ENCODE data around the gene ABR.
"Not testable (repeated sequence)": the region's sequence is repeated elsewhere in the genome, so short reads cannot be mapped to it uniquely, and the experiment has no call there.

The ABR gene

DNA sequence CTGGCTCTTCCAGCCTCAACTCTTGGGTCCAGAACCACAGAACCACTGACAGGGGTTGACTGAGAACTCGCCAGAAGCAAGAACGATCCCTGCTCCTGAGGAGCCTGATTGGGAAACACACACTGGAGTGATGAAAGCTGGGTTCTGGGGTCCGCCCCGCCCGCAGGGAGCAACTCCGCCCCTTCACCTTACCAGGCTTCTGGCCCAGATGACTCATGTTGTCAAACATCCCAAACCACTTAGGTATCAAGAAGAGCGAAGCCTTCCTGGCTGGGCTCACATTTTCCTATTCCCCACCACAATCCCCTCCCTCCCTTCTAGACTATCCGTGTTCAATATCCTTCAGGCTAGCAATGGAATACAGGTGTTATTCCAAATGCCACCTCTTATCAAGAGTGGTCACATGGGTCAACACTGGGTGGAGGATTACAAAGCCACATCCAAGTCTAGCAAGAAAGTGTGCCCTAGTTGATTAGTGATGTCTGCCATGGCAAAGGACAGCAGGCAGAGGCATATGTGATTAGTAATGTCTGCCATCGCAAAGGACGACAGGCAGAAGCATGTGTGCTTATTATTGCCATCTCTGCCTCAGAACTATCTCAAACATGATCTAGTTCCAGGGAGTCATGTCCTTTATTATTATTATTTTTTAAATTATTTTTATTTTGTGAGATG, 112.4 kb downstream of the ABR start:
- no peak for DNase-seq

DNA sequence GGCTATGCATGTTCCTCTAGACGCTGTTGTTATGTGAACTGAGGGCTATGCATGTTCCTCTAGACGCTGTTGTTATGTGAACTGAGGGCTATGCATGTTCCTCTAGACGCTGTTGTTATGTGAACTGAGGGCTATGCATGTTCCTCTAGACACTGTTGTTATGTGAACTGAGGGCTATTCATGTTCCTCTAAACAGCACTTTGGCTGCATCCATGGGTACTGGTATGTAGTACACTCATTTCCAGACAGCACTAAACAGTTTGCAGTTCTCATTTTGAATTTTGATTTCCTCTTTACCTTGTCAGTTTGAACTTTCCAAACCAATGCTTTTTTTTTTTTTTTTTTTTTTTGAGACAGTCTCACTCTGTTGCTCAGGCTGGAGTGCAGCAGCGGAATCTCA, 114.4 kb downstream of the ABR start:
- not testable (repeated sequence) for DNase-seq

DNA sequence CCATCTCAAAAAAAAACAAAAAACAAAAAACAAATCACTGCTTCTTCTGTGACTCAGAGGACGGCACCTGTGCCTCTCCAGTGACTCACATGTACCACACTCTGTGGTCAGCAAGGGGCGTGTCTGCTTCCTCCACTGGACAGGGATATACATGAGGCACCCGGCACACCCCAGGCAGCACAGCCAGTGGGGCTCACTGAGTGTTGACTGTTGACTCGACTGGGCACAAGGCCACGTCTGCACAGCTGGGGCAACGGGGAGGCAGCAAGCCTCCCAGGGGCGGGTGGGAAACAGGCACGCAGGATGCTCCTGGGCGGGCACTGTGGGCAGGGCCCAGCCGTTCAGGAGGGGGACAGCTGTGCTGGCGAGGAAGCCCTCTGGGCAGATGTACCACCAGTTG, 118.8 kb downstream of the ABR start:
- no peak for DNase-seq

DNA sequence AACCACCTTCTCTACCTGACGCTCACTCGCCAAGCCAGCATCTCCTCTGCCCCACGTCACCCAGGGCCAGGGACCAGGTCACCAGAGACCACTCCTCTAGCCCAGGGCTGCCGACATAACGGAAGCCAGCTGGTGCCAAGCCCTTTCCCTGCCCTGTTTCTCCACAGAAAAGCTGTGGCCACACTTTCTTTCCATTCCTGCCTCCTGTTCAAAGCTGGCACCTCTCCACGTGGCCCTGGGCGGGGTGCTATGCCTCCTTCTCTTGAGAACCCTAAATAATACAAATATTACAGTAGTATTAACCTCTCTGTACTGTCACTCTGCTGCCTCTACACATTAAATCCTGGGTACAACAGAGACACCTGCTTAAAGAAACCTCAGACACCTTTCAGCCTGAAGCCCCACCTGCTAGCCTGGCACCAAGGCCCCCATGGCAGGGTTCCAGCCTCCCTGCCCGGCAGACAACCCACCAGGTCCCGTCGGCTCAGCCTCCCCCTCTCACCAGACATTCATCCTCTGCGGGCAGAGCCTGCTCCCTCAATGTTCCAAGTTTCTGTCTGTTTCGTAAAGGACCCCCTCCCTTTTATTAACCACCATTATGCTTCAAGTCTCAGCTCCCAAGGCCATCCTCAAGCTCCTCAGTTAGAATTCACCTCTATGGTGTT, 120.5 kb downstream of the ABR start:
- DNase-seq: no peak

DNA sequence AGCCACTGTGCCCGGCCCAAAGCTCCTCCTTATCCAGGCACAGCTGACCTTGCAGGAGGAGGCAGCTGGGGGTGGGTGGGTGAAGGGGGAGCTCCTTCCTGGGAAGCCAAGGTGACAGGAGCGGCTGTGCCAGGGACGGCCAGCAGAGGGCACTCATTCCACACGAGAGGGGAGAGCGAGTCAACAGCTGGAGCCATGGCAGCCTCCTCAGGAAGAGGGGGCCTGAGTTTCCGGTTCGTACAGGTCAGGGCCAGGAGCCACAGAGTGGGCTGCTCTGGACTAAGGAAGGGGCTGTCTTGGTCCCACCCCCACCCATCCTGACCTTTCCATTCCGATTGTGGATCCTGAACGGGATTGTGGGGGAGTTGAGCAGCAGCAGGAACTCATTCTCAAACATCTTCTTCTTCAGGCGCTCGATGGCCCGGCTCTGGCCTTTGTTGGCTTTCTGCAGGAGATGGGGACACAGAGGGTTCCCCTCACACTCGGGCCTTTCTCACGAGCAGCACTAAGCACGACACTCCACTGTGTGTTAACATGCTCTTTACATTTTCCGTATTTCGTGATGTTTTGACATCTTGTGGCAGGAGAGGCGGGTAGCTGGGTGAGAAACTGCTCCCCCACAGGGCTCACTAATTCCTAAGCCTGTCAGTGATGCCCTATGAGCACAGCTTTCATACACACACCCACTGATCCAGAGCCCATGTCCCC, 121.2 kb downstream of the ABR start:
- peak; percentile 73 for DNase-seq

DNA sequence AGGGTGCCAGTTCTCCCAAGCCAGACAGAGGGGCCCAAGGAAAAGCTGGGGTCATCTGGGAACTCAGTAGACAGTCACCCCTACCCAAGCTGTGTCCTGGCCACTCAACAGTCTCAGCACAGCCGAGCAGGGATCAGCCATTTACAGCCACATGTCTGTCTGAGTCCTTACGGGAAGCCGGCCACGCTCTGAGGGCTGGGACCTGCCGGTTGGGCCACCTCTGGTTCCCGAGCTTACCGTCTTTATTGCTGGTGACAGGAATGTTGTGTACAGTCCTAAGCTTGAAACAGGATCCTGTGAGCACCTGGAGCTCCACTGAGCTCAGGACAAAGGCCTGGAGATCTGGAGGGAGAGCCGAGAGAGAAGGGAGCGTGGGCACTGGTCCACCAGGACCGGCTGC, 123.0 kb downstream of the ABR start:
- DNase-seq: no peak

DNA sequence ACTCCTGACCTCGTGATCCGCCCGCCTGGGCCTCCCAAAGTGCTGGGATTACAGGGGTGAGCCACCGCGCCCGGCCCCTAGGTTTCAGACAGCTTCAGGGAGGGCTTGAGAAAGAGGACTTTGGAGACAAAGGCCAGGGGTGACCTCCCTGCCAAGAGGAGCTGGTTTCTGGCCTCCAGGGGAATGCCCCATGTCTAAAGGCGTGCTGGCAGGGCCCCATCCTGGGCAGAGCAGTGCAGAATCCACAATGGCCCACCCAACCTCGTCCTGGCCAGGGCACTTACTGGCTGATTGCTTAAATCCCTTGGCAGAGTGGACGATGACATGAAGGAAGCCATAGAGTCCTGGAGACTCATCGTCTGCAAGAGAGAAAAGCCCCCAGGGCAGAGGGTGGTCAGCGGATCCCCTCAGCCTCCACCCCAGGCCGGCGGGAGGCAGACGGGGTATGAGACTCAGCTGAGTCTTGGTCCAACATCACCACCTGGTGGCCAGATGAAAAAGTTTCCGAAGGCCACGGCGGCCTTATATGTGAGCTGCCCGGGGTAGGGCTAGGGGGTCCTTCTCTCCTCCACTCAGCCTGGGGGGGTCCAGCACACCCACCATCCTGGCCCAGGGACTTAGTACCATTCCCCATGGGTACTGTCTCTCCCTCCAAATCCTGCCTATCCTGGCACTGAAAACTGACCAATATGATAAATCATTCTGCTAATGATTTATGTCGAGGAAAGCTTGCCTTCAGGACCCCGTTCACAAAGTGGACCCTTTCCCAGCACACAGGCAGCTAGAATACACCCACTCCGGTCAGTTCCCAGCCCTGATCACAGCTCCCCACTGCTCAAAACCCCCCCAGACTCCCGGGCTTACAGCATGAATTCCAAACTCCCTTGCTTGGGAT, 123.8 kb downstream of the ABR start:
- DNase-seq: peak; percentile 73

DNA sequence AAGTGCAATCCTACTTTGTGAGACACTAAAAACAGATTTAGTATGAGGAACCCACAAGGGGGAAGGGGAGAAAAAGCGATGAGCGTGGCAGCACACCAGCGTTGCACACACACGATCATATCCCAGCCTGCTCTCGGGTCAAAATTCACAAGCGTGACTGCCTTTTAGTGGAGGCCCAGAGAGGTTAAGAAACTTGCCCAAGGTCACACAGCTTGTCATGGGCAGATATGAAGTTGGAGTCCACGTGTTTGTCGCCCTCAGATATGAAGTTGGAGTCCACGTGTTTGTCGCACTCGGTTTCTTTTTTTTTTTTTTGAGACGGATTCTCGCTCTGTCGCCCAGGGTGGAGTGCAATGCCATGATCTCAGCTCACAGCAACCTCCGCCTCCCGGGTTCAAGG, 124.5 kb downstream of the ABR start:
- DNase-seq: no peak

DNA sequence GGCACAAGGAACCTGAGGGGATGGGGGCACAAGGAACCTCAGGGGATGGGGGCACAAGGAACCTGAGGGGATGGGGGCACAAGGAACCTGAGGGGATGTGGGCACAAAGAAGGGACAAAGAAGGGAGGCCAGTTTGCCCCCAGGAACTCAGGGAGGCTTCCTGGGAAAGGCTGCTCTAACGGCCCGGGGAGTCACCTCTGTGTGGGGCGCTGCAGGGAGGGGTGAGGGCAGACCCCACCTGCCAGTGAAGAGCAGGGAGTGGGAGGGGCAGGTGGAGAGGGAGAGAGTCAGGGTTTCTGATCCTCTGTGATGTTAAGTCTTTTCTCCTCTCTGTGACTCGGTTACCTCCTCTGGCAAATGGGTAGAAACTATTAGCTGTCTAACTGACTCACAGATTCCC, 125.1 kb downstream of the ABR start:
- DNase-seq: no peak

DNA sequence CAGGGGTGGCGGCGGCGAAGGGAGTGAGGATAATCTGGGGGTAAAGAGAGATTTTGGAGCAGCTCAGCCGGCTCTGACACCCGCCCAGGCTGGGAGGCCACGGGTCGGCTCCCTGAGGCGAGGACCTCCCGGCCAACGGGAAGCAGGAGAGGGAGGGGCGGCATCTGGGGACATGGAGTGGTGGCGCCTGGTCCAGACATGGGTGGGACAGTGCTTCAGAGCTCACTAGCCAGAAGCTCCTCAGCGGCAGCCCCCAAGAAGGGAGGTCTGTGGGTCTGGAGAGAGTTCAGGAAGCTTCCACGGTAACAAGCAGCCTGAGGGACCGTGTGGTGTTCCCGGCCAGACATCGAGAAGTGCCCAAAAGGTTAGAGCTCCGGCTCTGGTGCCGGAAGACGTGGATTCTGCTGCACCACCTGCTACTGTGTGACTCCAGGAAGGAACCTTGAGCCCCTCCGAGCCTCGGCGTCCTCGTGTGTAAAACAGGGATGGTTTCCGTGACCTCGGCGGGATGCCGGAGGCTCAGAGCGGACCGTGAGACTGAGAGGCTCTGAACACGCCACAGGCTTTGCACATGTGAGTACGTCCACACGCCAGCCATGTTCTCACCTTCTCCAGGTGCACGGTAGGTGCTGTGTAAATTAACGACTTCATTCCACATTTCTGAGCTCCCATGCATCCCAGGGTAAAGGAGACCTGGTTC, 126.0 kb downstream of the ABR start:
- no peak for DNase-seq

DNA sequence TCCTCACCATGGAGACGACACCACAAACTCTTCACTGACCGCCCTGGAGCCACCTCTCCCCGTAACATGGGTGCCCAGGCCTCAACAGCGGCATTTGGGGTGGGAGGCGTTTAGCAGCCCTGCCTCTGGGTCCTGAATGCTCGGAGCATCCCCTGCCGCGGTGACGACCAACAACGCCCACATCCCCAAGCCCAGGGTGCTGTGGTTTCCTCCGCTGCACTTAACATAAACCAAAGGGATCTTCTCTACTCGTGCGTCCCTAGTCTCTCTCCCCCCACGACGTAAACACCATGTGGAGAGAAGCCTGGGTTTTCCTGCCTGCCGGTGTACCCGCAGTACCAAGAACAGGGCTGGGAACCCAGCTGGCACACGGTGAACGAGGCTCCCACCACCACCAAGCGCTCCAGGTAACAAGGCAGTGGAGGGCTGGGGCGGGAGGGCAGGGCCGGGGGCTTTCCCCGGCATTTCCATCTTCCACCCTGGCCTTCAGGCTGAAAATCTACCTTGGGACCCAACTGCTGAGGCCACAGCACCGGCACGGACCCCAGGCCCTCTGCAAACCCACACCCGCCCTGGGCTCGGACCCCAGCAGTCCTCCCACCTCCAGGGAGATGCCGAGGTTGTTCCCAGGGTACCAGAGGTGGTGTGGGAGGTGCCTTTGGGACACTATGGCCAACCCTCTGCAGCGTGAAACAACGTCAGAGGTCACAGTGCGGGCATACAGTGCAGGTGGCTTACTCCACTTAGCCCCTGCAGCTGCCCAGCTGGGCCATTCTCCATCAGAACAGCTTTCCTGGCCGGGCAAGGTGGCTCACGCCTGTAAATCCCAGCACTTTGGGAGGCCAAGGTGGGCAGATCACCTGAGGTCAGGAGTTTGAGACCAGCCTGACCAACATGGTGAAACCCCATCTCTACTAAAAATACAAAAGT, 128.5 kb downstream of the ABR start:
- DNase-seq: no peak

DNA sequence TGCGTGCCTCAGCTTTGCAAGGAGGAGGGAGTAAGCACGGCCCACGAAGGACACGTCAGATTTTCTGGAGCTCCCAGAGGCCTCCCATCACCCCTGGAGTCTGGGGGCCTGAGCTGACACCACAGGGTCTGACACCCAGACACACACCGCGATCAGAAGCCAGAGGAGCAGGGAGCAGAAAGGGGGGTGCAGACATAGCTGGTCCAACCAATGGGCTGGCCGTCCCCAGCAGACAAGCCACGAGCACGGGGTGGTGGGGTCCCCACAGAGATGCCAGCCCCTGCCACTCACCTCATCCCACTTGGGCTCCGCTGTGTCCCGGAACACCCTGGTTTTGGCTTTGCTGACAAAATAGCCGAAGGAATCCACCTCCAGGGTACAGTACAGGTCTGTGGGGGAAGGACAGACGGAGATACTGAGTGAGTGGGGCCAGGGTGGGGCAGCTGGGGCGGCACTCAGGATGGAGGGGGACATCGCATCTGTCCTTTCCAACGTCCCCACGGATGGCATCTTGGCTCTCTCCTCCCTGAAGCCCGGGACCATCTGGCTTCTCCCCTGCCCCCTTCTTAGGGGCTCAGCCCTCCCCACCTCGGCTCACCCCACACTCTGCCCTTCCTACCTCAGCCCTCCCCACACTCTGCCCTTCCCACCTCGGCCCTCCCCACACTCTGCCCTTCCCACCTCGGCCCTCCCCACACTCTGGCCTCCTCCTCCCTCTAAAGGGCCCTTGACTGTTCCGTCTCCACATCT, 129.4 kb downstream of the ABR start:
- DNase-seq: no peak

DNA sequence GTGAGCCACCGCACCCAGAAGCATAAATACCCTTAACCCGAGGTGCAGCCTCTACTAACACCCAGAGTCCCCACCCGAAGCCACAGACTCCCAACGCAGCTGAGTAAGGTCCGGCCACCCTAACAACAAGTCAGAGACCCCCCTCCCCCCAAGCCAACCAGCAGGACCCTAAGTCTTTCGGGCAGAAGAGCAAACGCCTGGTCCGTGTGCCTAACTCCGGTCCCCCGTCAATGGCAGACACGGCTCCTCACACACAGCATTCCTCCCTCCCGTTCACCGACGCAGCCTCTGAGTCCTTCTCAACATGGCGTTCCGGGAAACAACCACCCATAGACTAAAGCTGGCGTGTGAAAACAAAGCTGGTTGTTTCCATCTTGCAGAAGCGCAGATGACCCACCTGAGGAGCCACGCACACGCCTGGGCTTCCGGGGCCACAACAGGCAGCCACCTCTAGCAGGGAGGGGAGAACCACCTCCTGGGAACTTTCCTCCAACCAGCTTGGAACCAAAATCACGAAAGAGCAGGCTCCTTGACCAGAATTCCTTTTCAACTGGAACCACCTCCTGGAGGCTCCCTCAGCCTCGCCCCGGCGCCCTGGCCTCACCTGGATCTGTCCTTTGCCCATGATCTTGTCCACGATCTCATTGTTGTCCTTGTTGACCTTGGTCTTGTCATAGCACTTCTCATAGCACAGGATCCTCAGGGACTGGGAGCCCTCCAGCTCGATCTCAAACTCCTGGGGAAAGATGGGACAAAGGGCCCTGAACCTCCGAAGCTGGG, 130.1 kb downstream of the ABR start:
- DNase-seq: no peak

DNA sequence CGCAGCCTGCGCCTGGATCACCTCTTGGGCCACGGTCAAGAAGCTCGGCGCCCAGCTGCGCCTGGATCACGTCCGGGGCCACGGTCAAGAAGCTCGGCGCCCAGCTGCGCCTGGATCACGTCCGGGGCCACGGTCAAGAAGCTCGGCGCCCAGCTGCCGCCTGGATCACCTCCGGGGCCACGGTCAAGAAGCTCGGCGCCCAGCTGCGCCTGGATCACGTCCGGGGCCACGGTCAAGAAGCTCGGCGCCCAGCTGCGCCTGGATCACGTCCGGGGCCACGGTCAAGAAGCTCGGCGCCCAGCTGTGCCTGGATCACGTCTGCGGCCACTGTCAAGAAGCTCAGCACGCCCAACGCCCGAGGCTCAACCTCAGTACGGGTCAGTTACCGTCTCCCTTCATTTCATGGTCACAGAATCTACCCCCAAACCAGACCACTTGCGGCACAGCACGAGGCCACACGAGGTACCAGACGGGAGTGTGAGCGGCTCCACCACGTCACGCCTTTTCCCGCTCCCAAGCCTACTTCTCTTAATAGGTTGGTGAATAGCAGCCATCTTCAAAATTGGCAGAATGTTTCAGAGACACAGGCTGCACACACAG, 131.2 kb downstream of the ABR start:
- DNase-seq: not testable (repeated sequence)

DNA sequence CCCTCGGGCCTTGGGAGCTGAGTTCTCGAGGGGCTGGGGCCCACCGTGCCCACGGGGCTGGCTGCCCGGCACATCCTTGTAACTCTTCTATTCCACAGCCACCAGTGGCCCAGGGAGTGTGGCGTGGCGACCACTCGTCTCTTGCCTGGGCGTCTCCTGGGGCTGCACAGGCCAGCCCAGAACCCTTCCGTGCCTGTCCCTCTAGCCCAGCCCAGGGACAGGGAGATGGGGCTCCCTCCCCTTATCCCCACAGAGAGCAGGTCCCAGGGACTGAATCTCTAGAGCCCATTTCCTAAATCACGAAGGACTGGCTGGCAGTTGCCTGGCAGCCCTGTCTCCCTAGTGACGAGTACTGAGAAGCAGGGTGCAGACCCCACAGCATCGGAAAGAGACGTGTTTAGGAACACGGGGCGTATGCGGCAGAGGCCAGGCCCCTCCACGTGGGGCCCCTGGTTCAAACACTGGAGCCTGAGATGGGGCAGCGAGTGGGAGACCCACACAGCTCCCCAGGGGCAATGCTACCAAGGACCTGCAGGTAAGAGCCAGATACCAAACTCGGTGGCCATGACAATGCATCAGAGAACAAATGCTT, 131.8 kb downstream of the ABR start:
- no peak for DNase-seq

DNA sequence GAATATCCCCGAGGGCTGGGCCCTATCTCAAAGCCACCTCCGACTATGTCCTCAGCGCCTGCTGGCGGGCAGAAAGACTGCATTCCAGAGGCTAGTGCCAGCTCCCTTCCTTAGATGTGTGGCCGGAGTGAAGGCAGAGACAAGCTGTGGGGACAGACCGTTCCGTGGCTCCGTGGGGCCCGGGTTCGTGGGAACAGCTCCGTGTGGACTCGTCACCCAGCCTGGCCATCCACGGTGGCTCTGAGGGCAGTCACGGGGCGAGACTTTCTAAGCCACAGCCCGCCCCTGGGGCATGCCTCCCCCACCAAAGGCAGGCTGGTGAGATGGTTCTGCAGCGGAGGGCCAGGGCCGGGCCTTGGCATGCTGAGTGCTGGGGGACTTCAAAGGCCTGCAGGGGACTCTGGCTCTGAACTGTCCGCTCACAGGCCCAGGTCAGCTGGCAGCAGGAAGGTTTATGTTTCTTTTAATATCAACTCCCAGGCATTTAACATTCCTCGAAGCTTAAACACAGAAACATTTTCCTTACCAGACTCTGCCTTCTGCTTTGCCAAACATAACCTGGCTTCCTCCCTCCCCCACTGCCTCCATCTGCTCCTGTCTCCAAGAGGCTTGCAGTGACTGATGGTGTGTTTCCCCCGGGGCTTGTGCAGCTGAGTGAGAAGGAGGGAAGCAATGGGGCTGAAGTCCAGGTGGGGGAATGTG, 132.5 kb downstream of the ABR start:
- DNase-seq: no peak

DNA sequence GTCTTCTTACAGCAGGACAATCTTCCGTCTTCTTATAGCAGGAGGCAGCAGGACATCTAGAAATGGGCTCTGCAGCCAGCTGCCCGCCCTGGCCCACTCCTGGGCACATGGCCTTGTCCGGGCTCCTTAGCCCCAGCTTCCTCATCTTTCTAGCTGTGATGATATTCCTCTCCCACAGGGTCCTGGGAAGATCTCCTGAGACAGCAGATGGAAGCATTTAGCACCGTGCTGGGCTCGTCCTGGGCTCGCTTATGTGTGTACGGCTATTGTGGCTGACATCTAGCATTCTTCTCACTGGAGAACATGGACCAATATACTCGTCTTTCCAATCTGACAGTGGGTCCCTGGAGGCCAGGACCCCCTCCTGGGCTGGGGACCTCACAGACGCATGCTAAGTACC, 134.3 kb downstream of the ABR start:
- DNase-seq: no peak

DNA sequence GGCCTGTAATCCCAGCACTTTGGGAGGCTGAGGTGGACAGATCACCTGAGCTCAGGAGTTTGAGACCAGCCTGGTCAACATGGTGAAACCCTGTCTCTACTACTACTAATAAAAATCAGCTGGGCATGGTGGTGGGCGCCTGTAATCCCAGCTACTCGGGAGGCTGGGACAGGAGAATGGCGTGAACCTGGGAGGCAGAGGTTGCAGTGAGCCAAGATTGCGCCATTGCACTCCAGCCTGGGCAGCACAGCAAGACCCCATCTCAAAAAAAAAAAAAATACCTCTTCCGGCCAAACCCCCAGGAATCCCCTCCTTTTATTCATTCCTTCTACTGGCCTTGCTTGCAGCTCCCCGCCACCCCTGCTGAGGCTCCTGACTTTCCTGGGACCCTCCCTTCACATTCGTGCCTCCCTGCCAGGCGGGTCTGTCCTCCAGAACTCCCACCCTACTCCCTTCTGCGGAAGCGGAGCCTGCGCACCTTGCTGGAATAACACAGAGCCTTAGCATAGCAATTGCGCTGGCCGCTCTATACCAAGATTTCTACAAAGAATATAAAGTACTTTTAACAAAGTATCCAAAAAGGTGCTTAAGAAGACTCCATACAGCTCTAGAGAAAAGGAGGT, 135.3 kb downstream of the ABR start:
- DNase-seq: not testable (repeated sequence)

All from activated CD8-positive, alpha-beta memory T cell treated with anti-CD3 and anti-CD28 coated beads for 24 hours (primary cell).